ENCODE measurements around the gene DKK1.
A peak's percentile ranks its signal among the peaks of the same experiment; 100 is the strongest.

Gene DKK1

GRCh38 chr10:52313256-52313932 lies 687 bp upstream of the DKK1 start:
- Histone ChIP-seq H3K4me1 (ENCODE audit: control insufficient read depth, insufficient read depth, low read length) (no peaks in the 10 kb centered on the region), H3K27ac (ENCODE audit: extremely low read depth, low read depth, low read length) (no peak overlapping the region; the same call in 1 of the 2 replicates), H3K36me3 (ENCODE audit: control insufficient read depth in 2 of 2, insufficient read depth in 1 of 2, low read length in 2 of 2) (peaks cover 0 to 4% of the 10 kb centered on the region in 2 experiments; a peak in 1 of 3 replicates), H3K9me3 (ENCODE audit: control insufficient read depth, insufficient read depth, low read depth, low read length) (no peaks in the 10 kb centered on the region), H3K4me3 (ENCODE audit: low read depth, low read length) (peak overlapping the region; percentile 67)
- 0 out of 2 replicates have a peak, but pooled peaks have one; percentile 3 for TF ChIP-seq ZNF660 (tag by site-specific recombination; IDR thresholded peaks at IDR 0.05)
- TF ChIP-seq FEZF1 (tag by site-specific recombination; IDR thresholded peaks at IDR 0.05) = peak; percentile 53
- TF ChIP-seq ZBTB6 (tag by site-specific recombination; IDR thresholded peaks at IDR 0.05) = no peak
- peak; percentile 97 for TF ChIP-seq ZNF335 (tag by site-specific recombination; conservative IDR thresholded peaks at IDR 0.05)
- TF ChIP-seq SETDB1 (IDR thresholded peaks at IDR 0.05; ENCODE audit: insufficient read length, low read length) = no peak
- no peak for TF ChIP-seq TRIM28 (IDR thresholded peaks at IDR 0.05; ENCODE audit: borderline replicate concordance, low read length)
- 0 out of 2 replicates have a peak, but pooled peaks have one; percentile 16 for TF ChIP-seq ZNF341 (tag by site-specific recombination; IDR thresholded peaks at IDR 0.05; ENCODE audit: low read depth)
- TF ChIP-seq TCF7L2 (IDR thresholded peaks at IDR 0.05; ENCODE audit: borderline replicate concordance, low read depth, low read length) = peak; percentile 83
- TF ChIP-seq ZNF629 (tag by site-specific recombination; IDR thresholded peaks at IDR 0.05) = 0 out of 2 replicates have a peak, but pooled peaks have one; percentile 23
- TF ChIP-seq PRDM1 (tag by site-specific recombination; IDR thresholded peaks at IDR 0.05) = 0 out of 2 replicates have a peak, but pooled peaks have one; percentile 58
- 0 out of 2 replicates have a peak, but pooled peaks have one; percentile 3 for TF ChIP-seq ZBTB21 (tag by site-specific recombination; IDR thresholded peaks at IDR 0.05)
- TF ChIP-seq ZBTB20 (tag by site-specific recombination; IDR thresholded peaks at IDR 0.05) = peak; percentile 58
- no peak for TF ChIP-seq ZEB2 (tag by site-specific recombination; IDR thresholded peaks at IDR 0.05)
- TF ChIP-seq PRDM10 (tag by site-specific recombination; IDR thresholded peaks at IDR 0.05) = peak; percentile 79
- TF ChIP-seq ZNF501 (tag by site-specific recombination; IDR thresholded peaks at IDR 0.05) = 0 out of 2 replicates have a peak, but pooled peaks have one; percentile 20
- TF ChIP-seq ZFP41 (tag by site-specific recombination; IDR thresholded peaks at IDR 0.05; ENCODE audit: borderline replicate concordance) = no peak
- TF ChIP-seq BCL11A (tag by site-specific recombination; IDR thresholded peaks at IDR 0.05; ENCODE audit: low read depth) = peak; percentile 40; the same call in 1 of the 2 replicates
- TF ChIP-seq ZNF449 (tag by site-specific recombination; IDR thresholded peaks at IDR 0.05) = no peak
- peak; percentile 26; the same call in 1 of the 2 replicates for TF ChIP-seq GLIS1 (tag by site-specific recombination; IDR thresholded peaks at IDR 0.05)
- TF ChIP-seq ZNF366 (tag by site-specific recombination; conservative IDR thresholded peaks at IDR 0.05) = peak; percentile 61
- ChIA-PET CTCF (interaction anchor here (0.5 to 2.3 kb wide), 12 partner anchors 10 to 257 kb away, joined by 3 to 29 read pairs (median 4); no protein-coding TSS in a partner anchor), POLR2A (interaction anchor here (0.7 kb wide), 1 partner anchor 173 kb away, joined by 3 read pairs; no protein-coding TSS in a partner anchor)
